HEK293 (cell line): ENCODE measurements around the gene CD300LF.

Experiments
- GLIS1 ChIP-seq: fragments of 450-650 bp; formaldehyde crosslinking; IDR thresholded peaks from 2 replicates; pipeline ENCODE4 v1.5.1; 2016; ENCODE audit warnings: missing biosample characterization, missing genetic modification characterization
- KLF1 ChIP-seq: fragments of 450-650 bp; formaldehyde crosslinking; IDR thresholded peaks from 2 replicates; pipeline ENCODE4 v1.5.1; 2016; ENCODE audit warnings: missing biosample characterization, missing genetic modification characterization
- SETDB1 ChIP-seq: IDR thresholded peaks from one replicate; pipeline ENCODE4 v1.6.1; 2017; ENCODE audit warnings: mild to moderate bottlenecking, low read length, moderate library complexity, mixed read lengths; ENCODE audit not compliant: insufficient read length
- SP7 ChIP-seq: fragments of 450-650 bp; formaldehyde crosslinking; IDR thresholded peaks from 2 replicates; pipeline ENCODE4 v1.5.1; 2016; ENCODE audit warnings: missing biosample characterization, missing genetic modification characterization
- WT1 ChIP-seq: fragments of 450-650 bp; formaldehyde crosslinking; IDR thresholded peaks from 2 replicates; pipeline ENCODE4 v1.5.1; 2016; ENCODE audit warnings: missing biosample characterization, missing genetic modification characterization
- ZBTB20 ChIP-seq: fragments of 450-650 bp; formaldehyde crosslinking; IDR thresholded peaks from 2 replicates; pipeline ENCODE4 v1.5.1; 2016; ENCODE audit warnings: missing biosample characterization, missing genetic modification characterization
- ZBTB8A ChIP-seq: fragments of 450-650 bp; formaldehyde crosslinking; IDR thresholded peaks from 2 replicates; pipeline ENCODE4 v1.5.1; 2016; ENCODE audit warnings: missing biosample characterization, missing genetic modification characterization
- ZNF169 ChIP-seq: fragments of 450-650 bp; formaldehyde crosslinking; IDR thresholded peaks from 2 replicates; pipeline ENCODE4 v1.5.1; 2016; ENCODE audit warnings: missing biosample characterization, missing genetic modification characterization
- ZNF202 ChIP-seq: fragments of 450-650 bp; formaldehyde crosslinking; IDR thresholded peaks from 2 replicates; pipeline ENCODE4 v1.5.1; 2016; ENCODE audit warnings: missing biosample characterization, missing genetic modification characterization, borderline replicate concordance
- ZNF366 ChIP-seq: fragments of 450-650 bp; formaldehyde crosslinking; conservative IDR thresholded peaks from 2 replicates; pipeline ENCODE4 v1.5.1; 2016; ENCODE audit warnings: missing biosample characterization, missing genetic modification characterization
- ZNF549 ChIP-seq: fragments of 450-650 bp; IDR thresholded peaks from 2 replicates; pipeline ENCODE4 v1.5.1; 2018; ENCODE audit warnings: missing biosample characterization, missing genetic modification characterization, mild to moderate bottlenecking, inconsistent platforms, moderate library complexity
- ZNF555 ChIP-seq: fragments of 450-650 bp; formaldehyde crosslinking; conservative IDR thresholded peaks from 2 replicates; pipeline ENCODE4 v1.5.1; 2017; ENCODE audit warnings: missing biosample characterization, mild to moderate bottlenecking, missing genetic modification characterization, inconsistent platforms
- ZNF837 ChIP-seq: fragments of 450-650 bp; formaldehyde crosslinking; IDR thresholded peaks from 2 replicates; pipeline ENCODE4 v1.5.1; 2016; ENCODE audit warnings: missing biosample characterization, missing genetic modification characterization
- TF ChIP-seq, protein P1 (sequence below): fragments of 450-650 bp; formaldehyde crosslinking; IDR thresholded peaks from 2 replicates; pipeline ENCODE4 v1.5.1; 2016; ENCODE audit warnings: missing biosample characterization, missing genetic modification characterization
- TF ChIP-seq, protein P2 (sequence below): fragments of 450-650 bp; IDR thresholded peaks from 2 replicates; pipeline ENCODE4 v1.5.1; 2018; ENCODE audit warnings: missing biosample characterization, missing genetic modification characterization
- TF ChIP-seq, protein P3 (sequence below): fragments of 450-650 bp; formaldehyde crosslinking; IDR thresholded peaks from 2 replicates; pipeline ENCODE4 v1.5.1; 2016; ENCODE audit warnings: missing biosample characterization, missing genetic modification characterization
- TF ChIP-seq, protein P4 (sequence below): fragments of 450-650 bp; formaldehyde crosslinking; IDR thresholded peaks from 2 replicates; pipeline ENCODE4 v1.5.1; 2016; ENCODE audit warnings: missing biosample characterization, missing genetic modification characterization
- TF ChIP-seq, protein P5 (sequence below): fragments of 450-650 bp; formaldehyde crosslinking; IDR thresholded peaks from 2 replicates; pipeline ENCODE4 v1.5.1; 2016; ENCODE audit warnings: missing biosample characterization, missing genetic modification characterization
- TF ChIP-seq, protein P6 (sequence below): fragments of 450-650 bp; formaldehyde crosslinking; IDR thresholded peaks from 2 replicates; pipeline ENCODE4 v1.5.1; 2017; ENCODE audit warnings: missing biosample characterization, mild to moderate bottlenecking, missing genetic modification characterization, moderate library complexity

Gene CD300LF

DNA sequence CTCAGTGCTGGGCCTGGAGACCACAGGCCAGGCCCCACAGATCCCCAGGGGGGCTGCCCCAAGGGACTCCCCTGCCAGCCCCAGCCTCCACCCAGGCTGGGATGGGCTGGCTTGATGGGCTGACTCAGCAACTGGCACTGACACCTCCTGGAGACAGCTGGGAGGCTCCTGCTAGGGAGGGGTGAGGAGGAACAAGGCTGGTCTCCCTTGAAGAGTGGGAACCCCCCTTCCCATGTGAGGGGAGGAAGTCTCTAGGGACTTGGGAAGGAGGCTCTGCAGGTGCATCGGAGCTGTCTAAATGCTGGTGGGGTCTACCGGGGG lies 46.1 kb upstream of the CD300LF start (continued):
- TF ChIP-seq, protein P1, sequence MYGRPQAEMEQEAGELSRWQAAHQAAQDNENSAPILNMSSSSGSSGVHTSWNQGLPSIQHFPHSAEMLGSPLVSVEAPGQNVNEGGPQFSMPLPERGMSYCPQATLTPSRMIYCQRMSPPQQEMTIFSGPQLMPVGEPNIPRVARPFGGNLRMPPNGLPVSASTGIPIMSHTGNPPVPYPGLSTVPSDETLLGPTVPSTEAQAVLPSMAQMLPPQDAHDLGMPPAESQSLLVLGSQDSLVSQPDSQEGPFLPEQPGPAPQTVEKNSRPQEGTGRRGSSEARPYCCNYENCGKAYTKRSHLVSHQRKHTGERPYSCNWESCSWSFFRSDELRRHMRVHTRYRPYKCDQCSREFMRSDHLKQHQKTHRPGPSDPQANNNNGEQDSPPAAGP = peak; percentile 93
- TF ChIP-seq ZBTB20 (0 out of 2 replicates have a peak, but pooled peaks have one; percentile 13), ZNF169 (tag by site-specific recombination) (no peak), SETDB1 (no peak), ZNF202 (tag by site-specific recombination) (no peak), SP7 (tag by site-specific recombination) (peak; percentile 27; the same call in 1 of the 2 replicates), ZNF555 (no peak), WT1 (tag by site-specific recombination) (peak; percentile 65; the same call in 1 of the 2 replicates), ZNF837 (no peak), ZBTB8A (0 out of 2 replicates have a peak, but pooled peaks have one; percentile 17), KLF1 (tag by site-specific recombination) (peak; percentile 72), GLIS1 (tag by site-specific recombination) (peak; percentile 98), ZNF366 (tag by site-specific recombination) (no peak), ZNF549 (tag by site-specific recombination) (no peak)
- TF ChIP-seq, protein P2, sequence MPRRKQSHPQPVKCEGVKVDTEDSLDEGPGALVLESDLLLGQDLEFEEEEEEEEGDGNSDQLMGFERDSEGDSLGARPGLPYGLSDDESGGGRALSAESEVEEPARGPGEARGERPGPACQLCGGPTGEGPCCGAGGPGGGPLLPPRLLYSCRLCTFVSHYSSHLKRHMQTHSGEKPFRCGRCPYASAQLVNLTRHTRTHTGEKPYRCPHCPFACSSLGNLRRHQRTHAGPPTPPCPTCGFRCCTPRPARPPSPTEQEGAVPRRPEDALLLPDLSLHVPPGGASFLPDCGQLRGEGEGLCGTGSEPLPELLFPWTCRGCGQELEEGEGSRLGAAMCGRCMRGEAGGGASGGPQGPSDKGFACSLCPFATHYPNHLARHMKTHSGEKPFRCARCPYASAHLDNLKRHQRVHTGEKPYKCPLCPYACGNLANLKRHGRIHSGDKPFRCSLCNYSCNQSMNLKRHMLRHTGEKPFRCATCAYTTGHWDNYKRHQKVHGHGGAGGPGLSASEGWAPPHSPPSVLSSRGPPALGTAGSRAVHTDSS (tag by site-specific recombination) = no peak
- TF ChIP-seq, protein P3, sequence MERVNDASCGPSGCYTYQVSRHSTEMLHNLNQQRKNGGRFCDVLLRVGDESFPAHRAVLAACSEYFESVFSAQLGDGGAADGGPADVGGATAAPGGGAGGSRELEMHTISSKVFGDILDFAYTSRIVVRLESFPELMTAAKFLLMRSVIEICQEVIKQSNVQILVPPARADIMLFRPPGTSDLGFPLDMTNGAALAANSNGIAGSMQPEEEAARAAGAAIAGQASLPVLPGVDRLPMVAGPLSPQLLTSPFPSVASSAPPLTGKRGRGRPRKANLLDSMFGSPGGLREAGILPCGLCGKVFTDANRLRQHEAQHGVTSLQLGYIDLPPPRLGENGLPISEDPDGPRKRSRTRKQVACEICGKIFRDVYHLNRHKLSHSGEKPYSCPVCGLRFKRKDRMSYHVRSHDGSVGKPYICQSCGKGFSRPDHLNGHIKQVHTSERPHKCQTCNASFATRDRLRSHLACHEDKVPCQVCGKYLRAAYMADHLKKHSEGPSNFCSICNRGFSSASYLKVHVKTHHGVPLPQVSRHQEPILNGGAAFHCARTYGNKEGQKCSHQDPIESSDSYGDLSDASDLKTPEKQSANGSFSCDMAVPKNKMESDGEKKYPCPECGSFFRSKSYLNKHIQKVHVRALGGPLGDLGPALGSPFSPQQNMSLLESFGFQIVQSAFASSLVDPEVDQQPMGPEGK = peak; percentile 42; the same call in 1 of the 2 replicates
- TF ChIP-seq, protein P4, sequence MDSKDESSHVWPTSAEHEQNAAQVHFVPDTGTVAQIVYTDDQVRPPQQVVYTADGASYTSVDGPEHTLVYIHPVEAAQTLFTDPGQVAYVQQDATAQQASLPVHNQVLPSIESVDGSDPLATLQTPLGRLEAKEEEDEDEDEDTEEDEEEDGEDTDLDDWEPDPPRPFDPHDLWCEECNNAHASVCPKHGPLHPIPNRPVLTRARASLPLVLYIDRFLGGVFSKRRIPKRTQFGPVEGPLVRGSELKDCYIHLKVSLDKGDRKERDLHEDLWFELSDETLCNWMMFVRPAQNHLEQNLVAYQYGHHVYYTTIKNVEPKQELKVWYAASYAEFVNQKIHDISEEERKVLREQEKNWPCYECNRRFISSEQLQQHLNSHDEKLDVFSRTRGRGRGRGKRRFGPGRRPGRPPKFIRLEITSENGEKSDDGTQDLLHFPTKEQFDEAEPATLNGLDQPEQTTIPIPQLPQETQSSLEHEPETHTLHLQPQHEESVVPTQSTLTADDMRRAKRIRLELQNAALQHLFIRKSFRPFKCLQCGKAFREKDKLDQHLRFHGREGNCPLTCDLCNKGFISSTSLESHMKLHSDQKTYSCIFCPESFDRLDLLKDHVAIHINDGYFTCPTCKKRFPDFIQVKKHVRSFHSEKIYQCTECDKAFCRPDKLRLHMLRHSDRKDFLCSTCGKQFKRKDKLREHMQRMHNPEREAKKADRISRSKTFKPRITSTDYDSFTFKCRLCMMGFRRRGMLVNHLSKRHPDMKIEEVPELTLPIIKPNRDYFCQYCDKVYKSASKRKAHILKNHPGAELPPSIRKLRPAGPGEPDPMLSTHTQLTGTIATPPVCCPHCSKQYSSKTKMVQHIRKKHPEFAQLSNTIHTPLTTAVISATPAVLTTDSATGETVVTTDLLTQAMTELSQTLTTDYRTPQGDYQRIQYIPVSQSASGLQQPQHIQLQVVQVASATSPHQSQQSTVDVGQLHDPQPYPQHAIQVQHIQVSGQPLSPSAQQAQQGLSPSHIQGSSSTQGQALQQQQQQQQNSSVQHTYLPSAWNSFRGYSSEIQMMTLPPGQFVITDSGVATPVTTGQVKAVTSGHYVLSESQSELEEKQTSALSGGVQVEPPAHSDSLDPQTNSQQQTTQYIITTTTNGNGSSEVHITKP (tag by site-specific recombination) = peak; percentile 58; the same call in 1 of the 2 replicates
- TF ChIP-seq, protein P5, sequence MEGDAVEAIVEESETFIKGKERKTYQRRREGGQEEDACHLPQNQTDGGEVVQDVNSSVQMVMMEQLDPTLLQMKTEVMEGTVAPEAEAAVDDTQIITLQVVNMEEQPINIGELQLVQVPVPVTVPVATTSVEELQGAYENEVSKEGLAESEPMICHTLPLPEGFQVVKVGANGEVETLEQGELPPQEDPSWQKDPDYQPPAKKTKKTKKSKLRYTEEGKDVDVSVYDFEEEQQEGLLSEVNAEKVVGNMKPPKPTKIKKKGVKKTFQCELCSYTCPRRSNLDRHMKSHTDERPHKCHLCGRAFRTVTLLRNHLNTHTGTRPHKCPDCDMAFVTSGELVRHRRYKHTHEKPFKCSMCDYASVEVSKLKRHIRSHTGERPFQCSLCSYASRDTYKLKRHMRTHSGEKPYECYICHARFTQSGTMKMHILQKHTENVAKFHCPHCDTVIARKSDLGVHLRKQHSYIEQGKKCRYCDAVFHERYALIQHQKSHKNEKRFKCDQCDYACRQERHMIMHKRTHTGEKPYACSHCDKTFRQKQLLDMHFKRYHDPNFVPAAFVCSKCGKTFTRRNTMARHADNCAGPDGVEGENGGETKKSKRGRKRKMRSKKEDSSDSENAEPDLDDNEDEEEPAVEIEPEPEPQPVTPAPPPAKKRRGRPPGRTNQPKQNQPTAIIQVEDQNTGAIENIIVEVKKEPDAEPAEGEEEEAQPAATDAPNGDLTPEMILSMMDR (tag by site-specific recombination) = no peak
- TF ChIP-seq, protein P6, sequence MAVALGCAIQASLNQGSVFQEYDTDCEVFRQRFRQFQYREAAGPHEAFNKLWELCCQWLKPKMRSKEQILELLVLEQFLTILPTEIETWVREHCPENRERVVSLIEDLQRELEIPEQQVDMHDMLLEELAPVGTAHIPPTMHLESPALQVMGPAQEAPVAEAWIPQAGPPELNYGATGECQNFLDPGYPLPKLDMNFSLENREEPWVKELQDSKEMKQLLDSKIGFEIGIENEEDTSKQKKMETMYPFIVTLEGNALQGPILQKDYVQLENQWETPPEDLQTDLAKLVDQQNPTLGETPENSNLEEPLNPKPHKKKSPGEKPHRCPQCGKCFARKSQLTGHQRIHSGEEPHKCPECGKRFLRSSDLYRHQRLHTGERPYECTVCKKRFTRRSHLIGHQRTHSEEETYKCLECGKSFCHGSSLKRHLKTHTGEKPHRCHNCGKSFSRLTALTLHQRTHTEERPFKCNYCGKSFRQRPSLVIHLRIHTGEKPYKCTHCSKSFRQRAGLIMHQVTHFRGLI = 0 out of 2 replicates have a peak, but pooled peaks have one; percentile 37
